Measurements from ENCODE around the gene PCCB.
A peak's percentile ranks its signal among the peaks of the same experiment; 100 is the strongest.

The PCCB gene

DNA sequence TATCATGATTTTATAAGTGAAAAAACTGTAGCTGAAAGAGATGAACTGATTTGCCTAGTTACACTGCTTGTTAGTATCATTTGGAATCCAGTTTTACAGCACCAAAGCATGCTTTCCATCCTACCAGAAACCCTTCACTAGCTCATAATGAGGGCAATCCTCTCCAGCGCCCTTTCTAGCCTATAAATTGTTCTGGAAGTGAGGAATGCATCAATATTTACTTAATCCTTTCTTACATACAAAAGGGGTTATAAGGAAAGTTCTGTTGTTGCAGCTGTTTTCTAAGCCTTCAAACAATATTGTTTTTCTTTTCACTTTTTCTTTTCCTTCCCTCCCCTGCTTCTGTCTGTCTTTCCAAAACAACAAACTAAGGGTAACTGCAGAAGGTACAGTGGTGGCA lies 11.0 kb upstream of the PCCB start:
- H3K36me3 ChIP-seq (ENCODE audit: control insufficient read depth in 5 of 5, insufficient read depth in 5 of 5, low read length in 5 of 5): no peaks in the 10 kb centered on the region
- H3K9me3 ChIP-seq (ENCODE audit: control insufficient read depth in 5 of 5, low read length in 5 of 5): no peaks in the 10 kb centered on the region
- no peaks in the 10 kb centered on the region for H3K4me1 ChIP-seq (ENCODE audit: control insufficient read depth in 5 of 5, insufficient read depth in 5 of 5, low read length in 5 of 5)
- H3K27ac ChIP-seq (ENCODE audit: low read depth, low read length): no peak overlapping the region
- no peak overlapping the region for H3K4me3 ChIP-seq (ENCODE audit: low read depth in 1 of 5, low read length in 5 of 5)
- H3K9ac ChIP-seq (ENCODE audit: low read length in 5 of 5): no peak overlapping the region
- H3K27me3 ChIP-seq (ENCODE audit: control insufficient read depth in 5 of 5, insufficient read depth in 4 of 5, low read length in 5 of 5): peaks cover 0 to 2% (median 0%) of the 10 kb centered on the region in 5 donors

DNA sequence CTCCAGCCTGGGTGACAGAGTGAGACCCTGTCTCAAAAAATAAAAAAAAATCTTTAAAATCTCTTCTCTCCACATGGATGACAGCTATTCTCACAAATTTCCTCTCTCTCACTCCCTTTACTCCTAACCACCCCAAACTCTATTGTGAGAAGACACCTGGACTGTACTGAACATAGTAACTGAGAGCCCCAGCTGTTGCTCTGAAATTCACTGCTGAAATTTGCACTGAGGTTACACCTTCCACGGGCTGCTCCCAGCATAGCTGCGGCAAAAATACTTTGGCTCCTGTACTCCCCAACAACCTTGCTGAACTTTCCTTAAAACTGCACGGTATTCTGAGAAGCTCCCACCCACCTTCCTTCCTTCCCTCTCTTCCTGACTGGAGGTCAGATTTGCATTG lies 4.4 kb upstream of the PCCB start:
- no peak overlapping the region for H3K9ac ChIP-seq (ENCODE audit: low read length in 5 of 5)
- peaks cover 0 to 2% (median 0%) of the 10 kb centered on the region in 5 donors for H3K27me3 ChIP-seq (ENCODE audit: control insufficient read depth in 5 of 5, insufficient read depth in 4 of 5, low read length in 5 of 5)
- H3K27ac ChIP-seq (ENCODE audit: low read depth, low read length): no peak overlapping the region
- no peaks in the 10 kb centered on the region for H3K36me3 ChIP-seq (ENCODE audit: control insufficient read depth in 5 of 5, insufficient read depth in 5 of 5, low read length in 5 of 5)
- H3K4me1 ChIP-seq (ENCODE audit: control insufficient read depth in 5 of 5, insufficient read depth in 5 of 5, low read length in 5 of 5): peaks cover 0 to 9% (median 6%) of the 10 kb centered on the region in 5 donors
- H3K4me3 ChIP-seq (ENCODE audit: low read depth in 1 of 5, low read length in 5 of 5): no peak overlapping the region
- no peaks in the 10 kb centered on the region for H3K9me3 ChIP-seq (ENCODE audit: control insufficient read depth in 5 of 5, low read length in 5 of 5)

DNA sequence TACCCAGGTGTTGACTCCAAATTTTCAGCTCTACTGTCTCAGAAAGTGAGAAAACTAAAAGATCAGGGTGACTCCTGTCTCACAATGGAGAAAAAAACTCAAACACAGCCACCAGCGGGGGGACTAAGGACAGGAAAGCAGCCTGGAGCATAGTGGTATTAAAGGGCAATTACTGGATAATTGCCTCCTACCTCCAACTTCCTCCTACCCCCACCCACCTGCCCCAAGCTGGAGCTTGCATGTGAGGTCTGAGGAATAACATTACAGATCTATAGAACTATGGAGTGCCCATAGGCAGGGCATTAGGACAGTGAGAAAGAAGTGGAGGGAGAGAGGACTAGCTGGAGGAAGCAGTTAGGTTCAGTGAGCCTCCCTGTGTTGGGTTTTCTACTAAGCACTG lies 2.7 kb upstream of the PCCB start:
- Histone ChIP-seq H3K4me3 (ENCODE audit: low read depth in 1 of 5, low read length in 5 of 5) (no peak overlapping the region), H3K27me3 (ENCODE audit: control insufficient read depth in 5 of 5, insufficient read depth in 4 of 5, low read length in 5 of 5) (no peaks in the 10 kb centered on the region), H3K9me3 (ENCODE audit: control insufficient read depth in 5 of 5, low read length in 5 of 5) (no peaks in the 10 kb centered on the region), H3K4me1 (ENCODE audit: control insufficient read depth in 5 of 5, insufficient read depth in 5 of 5, low read length in 5 of 5) (peaks cover 0 to 25% (median 20%) of the 10 kb centered on the region in 5 donors), H3K36me3 (ENCODE audit: control insufficient read depth in 5 of 5, insufficient read depth in 5 of 5, low read length in 5 of 5) (no peaks in the 10 kb centered on the region), H3K27ac (ENCODE audit: low read depth, low read length) (no peak overlapping the region), H3K9ac (ENCODE audit: low read length in 5 of 5) (no peak overlapping the region)

DNA sequence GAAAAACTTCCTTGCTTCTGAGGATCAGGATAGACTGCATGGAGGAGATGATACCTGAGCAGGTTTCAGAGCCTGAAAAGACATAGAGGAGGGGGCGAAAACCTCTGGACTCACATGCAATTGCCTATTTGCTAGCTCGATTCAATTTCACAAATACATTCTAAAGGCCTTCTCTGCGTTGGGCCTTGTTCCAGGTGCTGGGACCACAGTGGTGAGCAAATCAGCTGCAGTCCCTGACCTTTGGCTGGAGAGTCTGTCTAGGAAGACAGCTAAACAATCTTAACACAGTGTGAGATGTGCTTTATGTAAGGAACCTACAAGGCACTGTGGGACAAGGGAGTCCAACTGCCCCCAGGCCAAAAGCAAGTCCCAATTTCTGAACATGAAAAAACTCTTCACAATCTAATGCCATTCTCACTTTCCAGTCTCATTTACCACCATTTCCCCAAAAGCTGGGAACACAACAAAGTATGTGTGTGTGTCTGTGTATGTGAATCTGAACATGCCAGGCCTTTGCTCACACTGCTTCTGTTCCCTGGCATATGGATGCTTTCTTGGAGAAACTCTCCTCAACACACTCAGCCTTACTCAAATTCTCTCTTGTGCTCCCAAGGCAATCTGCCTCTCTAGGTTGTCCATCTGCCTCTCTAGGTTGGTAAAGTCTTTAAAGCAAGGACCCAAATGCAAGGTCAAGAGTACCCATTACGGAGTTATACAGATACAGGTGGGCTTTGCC lies 2.1 kb upstream of the PCCB start:
- H3K4me1 ChIP-seq (ENCODE audit: control insufficient read depth in 5 of 5, insufficient read depth in 5 of 5, low read length in 5 of 5): peaks cover 0 to 25% (median 20%) of the 10 kb centered on the region in 5 donors
- no peak overlapping the region for H3K27ac ChIP-seq (ENCODE audit: low read depth, low read length)
- no peak overlapping the region for H3K9ac ChIP-seq (ENCODE audit: low read length in 5 of 5)
- H3K27me3 ChIP-seq (ENCODE audit: control insufficient read depth in 5 of 5, insufficient read depth in 4 of 5, low read length in 5 of 5): no peaks in the 10 kb centered on the region
- no peaks in the 10 kb centered on the region for H3K9me3 ChIP-seq (ENCODE audit: control insufficient read depth in 5 of 5, low read length in 5 of 5)
- H3K4me3 ChIP-seq (ENCODE audit: low read depth in 1 of 5, low read length in 5 of 5): no peak overlapping the region
- no peaks in the 10 kb centered on the region for H3K36me3 ChIP-seq (ENCODE audit: control insufficient read depth in 5 of 5, insufficient read depth in 5 of 5, low read length in 5 of 5)

- no peak overlapping the region for H3K4me3 ChIP-seq (ENCODE audit: low read depth in 1 of 5, low read length in 5 of 5)
- no peak overlapping the region for H3K27ac ChIP-seq (ENCODE audit: low read depth, low read length)
- no peaks in the 10 kb centered on the region for H3K36me3 ChIP-seq (ENCODE audit: control insufficient read depth in 5 of 5, insufficient read depth in 5 of 5, low read length in 5 of 5)
- H3K9ac ChIP-seq (ENCODE audit: low read length in 5 of 5): no peak overlapping the region
- peaks cover 0 to 25% (median 20%) of the 10 kb centered on the region in 5 donors for H3K4me1 ChIP-seq (ENCODE audit: control insufficient read depth in 5 of 5, insufficient read depth in 5 of 5, low read length in 5 of 5)
- H3K9me3 ChIP-seq (ENCODE audit: control insufficient read depth in 5 of 5, low read length in 5 of 5): no peaks in the 10 kb centered on the region
- H3K27me3 ChIP-seq (ENCODE audit: control insufficient read depth in 5 of 5, insufficient read depth in 4 of 5, low read length in 5 of 5): no peaks in the 10 kb centered on the region
Measured at GRCh38 chr3:136249091-136249490, 1.0 kb upstream of the PCCB start.

DNA sequence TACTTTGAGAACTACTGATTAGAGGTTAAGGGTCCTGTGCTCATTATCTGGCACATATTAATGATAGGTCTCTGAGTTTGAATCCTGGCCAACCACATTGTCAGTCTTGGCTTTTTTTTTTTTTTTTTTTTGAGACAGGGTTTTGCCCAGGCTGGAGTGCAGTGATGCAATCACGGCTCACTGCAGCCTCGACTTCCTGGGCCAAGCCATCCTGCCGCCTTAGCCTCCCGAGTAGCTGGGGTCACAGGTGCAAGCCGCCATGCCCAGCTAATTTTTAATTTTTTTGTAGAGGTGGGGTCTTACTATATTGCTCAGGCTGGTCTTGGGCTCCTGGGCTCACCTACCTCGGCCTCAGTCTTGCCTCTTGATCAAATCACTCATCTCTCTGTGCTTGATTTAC lies 547 bp upstream of the PCCB start:
- H3K9ac ChIP-seq (ENCODE audit: low read length in 5 of 5): peak overlapping the region in 4 of 5 donors; percentile 19 to 92 (median 85)
- peak overlapping the region; percentile 89 for H3K27ac ChIP-seq (ENCODE audit: low read depth, low read length)
- H3K27me3 ChIP-seq (ENCODE audit: control insufficient read depth in 5 of 5, insufficient read depth in 4 of 5, low read length in 5 of 5): no peaks in the 10 kb centered on the region
- H3K4me1 ChIP-seq (ENCODE audit: control insufficient read depth in 5 of 5, insufficient read depth in 5 of 5, low read length in 5 of 5): peaks cover 0 to 25% (median 20%) of the 10 kb centered on the region in 5 donors
- no peaks in the 10 kb centered on the region for H3K36me3 ChIP-seq (ENCODE audit: control insufficient read depth in 5 of 5, insufficient read depth in 5 of 5, low read length in 5 of 5)
- peak overlapping the region; percentile 79 to 100 (median 90) for H3K4me3 ChIP-seq (ENCODE audit: low read depth in 1 of 5, low read length in 5 of 5)
- H3K9me3 ChIP-seq (ENCODE audit: control insufficient read depth in 5 of 5, low read length in 5 of 5): no peaks in the 10 kb centered on the region

GRCh38 chr3:136250903-136251460 lies 842 bp downstream of the PCCB start:
- H3K4me3 ChIP-seq (ENCODE audit: low read depth in 1 of 5, low read length in 5 of 5): peak overlapping the region; percentile 71 to 100 (median 90)

DNA sequence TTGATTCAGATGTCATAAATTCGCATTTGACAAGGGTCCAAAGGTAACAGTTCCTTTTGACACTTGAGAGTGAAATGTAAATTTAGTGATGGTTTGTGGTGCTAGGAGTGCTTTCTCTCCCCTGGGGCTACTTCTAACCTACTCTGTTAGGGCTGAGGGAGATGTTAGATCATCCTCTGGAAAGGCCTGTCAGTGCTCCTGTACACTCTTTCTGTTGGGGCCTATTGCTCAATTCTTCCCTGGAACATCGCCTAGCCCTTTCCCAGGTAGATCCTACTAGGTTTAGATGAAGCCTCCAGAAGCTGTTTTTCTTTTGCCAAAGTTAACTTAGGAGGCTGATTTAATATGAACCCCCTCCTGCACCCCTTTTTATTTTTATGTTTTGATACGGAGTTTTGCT lies 1.4 kb downstream of the PCCB start:
- Histone ChIP-seq H3K36me3 (ENCODE audit: control insufficient read depth in 5 of 5, insufficient read depth in 5 of 5, low read length in 5 of 5) (peaks cover 0 to 5% (median 1%) of the 10 kb centered on the region in 5 donors), H3K27ac (ENCODE audit: low read depth, low read length) (no peak overlapping the region), H3K27me3 (ENCODE audit: control insufficient read depth in 5 of 5, insufficient read depth in 4 of 5, low read length in 5 of 5) (no peaks in the 10 kb centered on the region), H3K4me1 (ENCODE audit: control insufficient read depth in 5 of 5, insufficient read depth in 5 of 5, low read length in 5 of 5) (peaks cover 0 to 25% (median 20%) of the 10 kb centered on the region in 5 donors), H3K9me3 (ENCODE audit: control insufficient read depth in 5 of 5, low read length in 5 of 5) (no peaks in the 10 kb centered on the region), H3K9ac (ENCODE audit: low read length in 5 of 5) (peak overlapping the region in 2 of 5 donors; percentile 85 to 92), H3K4me3 (ENCODE audit: low read depth in 1 of 5, low read length in 5 of 5) (peak overlapping the region in 3 of 5 donors; percentile 90 to 100 (median 95))

More at GRCh38 chr3:136250903-136251460, 842 bp downstream of the PCCB start:
- Histone ChIP-seq H3K27ac (ENCODE audit: low read depth, low read length) (peak overlapping the region; percentile 89), H3K4me1 (ENCODE audit: control insufficient read depth in 5 of 5, insufficient read depth in 5 of 5, low read length in 5 of 5) (peaks cover 0 to 25% (median 20%) of the 10 kb centered on the region in 5 donors), H3K9me3 (ENCODE audit: control insufficient read depth in 5 of 5, low read length in 5 of 5) (no peaks in the 10 kb centered on the region), H3K36me3 (ENCODE audit: control insufficient read depth in 5 of 5, insufficient read depth in 5 of 5, low read length in 5 of 5) (peaks cover 0 to under 1% (median 0%) of the 10 kb centered on the region in 5 donors), H3K27me3 (ENCODE audit: control insufficient read depth in 5 of 5, insufficient read depth in 4 of 5, low read length in 5 of 5) (no peaks in the 10 kb centered on the region), H3K9ac (ENCODE audit: low read length in 5 of 5) (peak overlapping the region; percentile 68 to 92 (median 85))

GRCh38 chr3:136255672-136256406 lies 5.7 kb downstream of the PCCB start:
- Histone ChIP-seq H3K27ac (ENCODE audit: low read depth, low read length) (no peak overlapping the region), H3K4me3 (ENCODE audit: low read depth in 1 of 5, low read length in 5 of 5) (no peak overlapping the region), H3K9me3 (ENCODE audit: control insufficient read depth in 5 of 5, low read length in 5 of 5) (no peaks in the 10 kb centered on the region), H3K36me3 (ENCODE audit: control insufficient read depth in 5 of 5, insufficient read depth in 5 of 5, low read length in 5 of 5) (peaks cover 9 to 35% (median 29%) of the 10 kb centered on the region in 5 donors), H3K9ac (ENCODE audit: low read length in 5 of 5) (no peak overlapping the region), H3K27me3 (ENCODE audit: control insufficient read depth in 5 of 5, insufficient read depth in 4 of 5, low read length in 5 of 5) (no peaks in the 10 kb centered on the region), H3K4me1 (ENCODE audit: control insufficient read depth in 5 of 5, insufficient read depth in 5 of 5, low read length in 5 of 5) (peaks cover 0 to 17% (median 13%) of the 10 kb centered on the region in 5 donors)

DNA sequence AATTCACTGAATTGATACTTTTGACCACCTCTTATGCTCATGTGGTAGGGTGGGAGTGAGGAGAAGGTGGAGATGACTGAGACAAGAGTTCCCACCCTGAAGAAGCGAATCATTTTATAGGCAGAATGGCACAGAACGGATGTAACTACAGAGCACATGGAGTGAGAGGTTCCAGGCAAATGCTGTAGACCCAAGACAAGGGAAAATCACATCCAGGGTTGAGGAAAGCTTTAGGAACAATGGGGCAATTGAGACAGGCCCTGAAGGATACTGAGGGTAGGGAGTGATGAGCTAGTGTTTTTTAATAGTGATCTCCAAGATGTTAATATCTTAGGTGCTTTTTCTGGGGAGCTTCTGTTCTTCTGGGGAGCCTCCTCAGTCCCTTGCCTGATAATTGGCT lies 8.1 kb downstream of the PCCB start:
- Histone ChIP-seq H3K36me3 (ENCODE audit: control insufficient read depth in 5 of 5, insufficient read depth in 5 of 5, low read length in 5 of 5) (peaks cover 26 to 53% (median 45%) of the 10 kb centered on the region in 5 donors), H3K27ac (ENCODE audit: low read depth, low read length) (no peak overlapping the region), H3K4me3 (ENCODE audit: low read depth in 1 of 5, low read length in 5 of 5) (no peak overlapping the region), H3K9me3 (ENCODE audit: control insufficient read depth in 5 of 5, low read length in 5 of 5) (no peaks in the 10 kb centered on the region), H3K27me3 (ENCODE audit: control insufficient read depth in 5 of 5, insufficient read depth in 4 of 5, low read length in 5 of 5) (no peaks in the 10 kb centered on the region), H3K9ac (ENCODE audit: low read length in 5 of 5) (no peak overlapping the region), H3K4me1 (ENCODE audit: control insufficient read depth in 5 of 5, insufficient read depth in 5 of 5, low read length in 5 of 5) (peaks cover 0 to 4% (median 0%) of the 10 kb centered on the region in 5 donors)
